HCT116 (cell line): Measurements from ENCODE around the gene TXNDC17. TPM values are rescaled to one million over a fixed set of nuclear protein-coding genes. Genes with fewer than 3 reads are reported as not detected.

Experiments
- ATAC-seq: fragments of 200-7000 bp; cut with Tn5 transposase; 2 replicates; pipeline ENCODE4 v1.9.1; 2020; ENCODE audit warnings: mild to moderate bottlenecking, moderate library complexity
- BruUV-seq: library from RNA; stranded (reverse); fragments of 400-500 nt; replicated peaks from 2 replicates; lab custom pipeline; 2021; lab: Mats Ljungman, UMichigan
- CTCF ChIA-PET: fragments of 300-600 bp; sonication (Branson Sonifier 250); formaldehyde crosslinking; loops from one replicate; lab custom pipeline; 2021; ENCODE audit warnings: antibody characterized with exemption; lab: Charles Lee
- POLR2A ChIA-PET: fragments of 300-600, 350-600 bp; sonication (Branson Sonifier 250); formaldehyde crosslinking; loops from one replicate; lab custom pipeline; 2021; ENCODE audit warnings: antibody characterized with exemption; lab: Charles Lee
- RAD21 ChIA-PET, 2 experiments: fragments of 300-600 bp; sonication (Branson Sonifier 250); formaldehyde crosslinking; loops; one replicate each; lab custom pipeline; 2023; ENCODE audit warnings: low total read pairs in 2 of 2; ENCODE audit not compliant: uncharacterized antibody in 2 of 2, unreplicated experiment in 2 of 2, low non-redundant PET in 1 of 2; lab: Charles Lee
- DNase-seq: peaks from one replicate; pipeline ENCODE4 v3.0.0-alpha.2; 2010; ENCODE audit warnings: low read depth, low spot score
- H2AFZ ChIP-seq: fragments of 200-600 bp; shearing (Covaris generic), sonication (generic); 2 replicates; pipeline ENCODE4 v1.6.1; 2017; ENCODE audit warnings: low read depth, mixed run types, mixed read lengths, antibody characterized with exemption, low read length; ENCODE audit not compliant: poor library complexity, severe bottlenecking
- H3K27ac ChIP-seq: 2 replicates; pipeline ENCODE4 v1.5.1; 2012; ENCODE audit warnings: low read depth, low read length
- H3K27me3 ChIP-seq: fragments of 200-600 bp; sonication (generic); 2 replicates; pipeline ENCODE4 v1.6.1; 2016; ENCODE audit warnings: mixed run types, low read length, mixed read lengths; ENCODE audit not compliant: insufficient read depth
- H3K36me3 ChIP-seq, 2 experiments: fragments of 200-500 bp in 1 of 2; fragments of 200-600 bp in 1 of 2; sonication (Bioruptor generic) in 1 of 2; sonication (generic) in 1 of 2; 2 replicates each; pipeline versions ENCODE4 v1.5.1 to v1.6.1; 2014 to 2016; ENCODE audit warnings: low read length in 2 of 2, inconsistent platforms in 1 of 2, mixed read lengths in 1 of 2, mixed run types in 1 of 2; ENCODE audit not compliant: insufficient read depth in 2 of 2, control insufficient read depth in 1 of 2
- H3K4me1 ChIP-seq, 2 experiments: fragments of 200-600 bp in 1 of 2; sonication (generic) in 1 of 2; 2 replicates each; pipeline versions ENCODE4 v1.5.1 to v1.6.1; 2012 to 2017; ENCODE audit warnings: low read length in 2 of 2, inconsistent platforms in 1 of 2, mild to moderate bottlenecking in 1 of 2, mixed read lengths in 1 of 2, mixed run types in 1 of 2, moderate library complexity in 1 of 2; ENCODE audit not compliant: insufficient read depth in 2 of 2, control insufficient read depth in 1 of 2
- H3K4me2 ChIP-seq: fragments of 200-600 bp; sonication (generic); 2 replicates; pipeline ENCODE4 v1.6.1; 2017; ENCODE audit warnings: mixed run types, low read length, mixed read lengths
- H3K4me3 ChIP-seq, 2 experiments: fragments of 200-600 bp in 1 of 2; sonication (generic) in 1 of 2; replicated peaks in 1 of 2; 2 replicates each; pipeline ENCODE4 v1.5.1; 2011 to 2016; ENCODE audit warnings: low read length in 2 of 2, control low read depth in 1 of 2, low read depth in 1 of 2, mild to moderate bottlenecking in 1 of 2, mixed read lengths in 1 of 2, mixed run types in 1 of 2
- H3K79me2 ChIP-seq: fragments of 200-600 bp; sonication (generic); 2 replicates; pipeline ENCODE4 v1.6.1; 2017; ENCODE audit warnings: mild to moderate bottlenecking, mixed run types, low read length, moderate library complexity, mixed read lengths; ENCODE audit not compliant: insufficient read depth
- H3K9ac ChIP-seq: fragments of 200-600 bp; sonication (generic); 2 replicates; pipeline ENCODE4 v1.6.1; 2016; ENCODE audit warnings: low read length, mixed read lengths
- H3K9me2 ChIP-seq: fragments of 200-600 bp; sonication (generic), shearing (Covaris generic); 2 replicates; pipeline ENCODE4 v1.6.1; 2017; ENCODE audit warnings: mixed run types, mild to moderate bottlenecking, moderate library complexity; ENCODE audit not compliant: insufficient read depth
- H3K9me3 ChIP-seq, 2 experiments: fragments of 200-500 bp in 1 of 2; fragments of 200-600 bp in 1 of 2; sonication (Bioruptor generic) in 1 of 2; sonication (generic) in 1 of 2; 2 replicates each; pipeline ENCODE4 v1.6.1; 2014 to 2017; ENCODE audit warnings: low read length in 2 of 2, mixed read lengths in 2 of 2, inconsistent platforms in 1 of 2, low read depth in 1 of 2, mild to moderate bottlenecking in 1 of 2, mixed run types in 1 of 2, moderate library complexity in 1 of 2; ENCODE audit not compliant: control insufficient read depth in 1 of 2, insufficient read depth in 1 of 2
- H4K20me1 ChIP-seq: fragments of 200-600 bp; sonication (generic), shearing (Covaris generic); 2 replicates; pipeline ENCODE4 v1.6.1; 2017; ENCODE audit warnings: mixed run types, mild to moderate bottlenecking, moderate library complexity; ENCODE audit not compliant: insufficient read depth
- CBX3 ChIP-seq: IDR thresholded peaks from 2 replicates; pipeline ENCODE4 v1.6.1; 2012; ENCODE audit warnings: low read depth
- CEBPB ChIP-seq: IDR thresholded peaks from 2 replicates; pipeline ENCODE4 v1.6.1; 2012; ENCODE audit warnings: low read depth
- ELF1 ChIP-seq: IDR thresholded peaks from 2 replicates; pipeline ENCODE4 v1.6.1; 2012; ENCODE audit warnings: low read depth, borderline replicate concordance
- EZH2phosphoT487 ChIP-seq: fragments of 200-600 bp; IDR thresholded peaks from 2 replicates; pipeline ENCODE4 v1.6.1; 2018; ENCODE audit warnings: antibody characterized with exemption, borderline replicate concordance
- FOSL1 ChIP-seq: IDR thresholded peaks from 2 replicates; pipeline ENCODE4 v1.6.1; 2012; ENCODE audit warnings: low read depth
- POLR2AphosphoS5 ChIP-seq: IDR thresholded peaks from 2 replicates; pipeline ENCODE4 v1.6.1; 2011; ENCODE audit warnings: mild to moderate bottlenecking, low read depth, low read length, moderate library complexity
- RAD21 ChIP-seq: IDR thresholded peaks from 2 replicates; pipeline ENCODE4 v1.6.1; 2012; ENCODE audit warnings: low read depth, mild to moderate bottlenecking
- SIN3A ChIP-seq: IDR thresholded peaks from 2 replicates; pipeline ENCODE4 v1.6.1; 2012; ENCODE audit warnings: low read depth
- SP1 ChIP-seq: IDR thresholded peaks from 2 replicates; pipeline ENCODE4 v1.6.1; 2012; ENCODE audit warnings: low read depth
- SRF ChIP-seq: IDR thresholded peaks from 2 replicates; pipeline ENCODE4 v1.6.1; 2012; ENCODE audit warnings: low read depth
- YY1 ChIP-seq: IDR thresholded peaks from 2 replicates; pipeline ENCODE4 v1.6.1; 2011; ENCODE audit warnings: low read length, low read depth, moderate library complexity, mild to moderate bottlenecking; ENCODE audit not compliant: insufficient replicate concordance; ENCODE audit errors: extremely low read depth
- ZFX ChIP-seq: fragments of 450-650 bp; IDR thresholded peaks from 2 replicates; pipeline ENCODE4 v1.6.1; 2017
- ZNF274 ChIP-seq: fragments of 200-500 bp; sonication (Bioruptor generic); IDR thresholded peaks from 2 replicates; pipeline ENCODE4 v1.6.1; 2014; ENCODE audit warnings: mild to moderate bottlenecking, low read depth, low read length, inconsistent platforms
- intact Hi-C: fragments of 100-400 bp; cut with micrococcal nuclease; formaldehyde crosslinking; loops from 2 replicates; pipeline ENCODE4 v1.10.0; 2022
- total RNA-seq: library from RNA; stranded (reverse); gene quantifications from one replicate; pipeline ENCODE4 v1.2.1, GENCODE V29; 2021; ENCODE audit not compliant: unreplicated experiment

TXNDC17 gene
- total RNA-seq, 1 experiment from 2014 or later: 121 TPM

DNA sequence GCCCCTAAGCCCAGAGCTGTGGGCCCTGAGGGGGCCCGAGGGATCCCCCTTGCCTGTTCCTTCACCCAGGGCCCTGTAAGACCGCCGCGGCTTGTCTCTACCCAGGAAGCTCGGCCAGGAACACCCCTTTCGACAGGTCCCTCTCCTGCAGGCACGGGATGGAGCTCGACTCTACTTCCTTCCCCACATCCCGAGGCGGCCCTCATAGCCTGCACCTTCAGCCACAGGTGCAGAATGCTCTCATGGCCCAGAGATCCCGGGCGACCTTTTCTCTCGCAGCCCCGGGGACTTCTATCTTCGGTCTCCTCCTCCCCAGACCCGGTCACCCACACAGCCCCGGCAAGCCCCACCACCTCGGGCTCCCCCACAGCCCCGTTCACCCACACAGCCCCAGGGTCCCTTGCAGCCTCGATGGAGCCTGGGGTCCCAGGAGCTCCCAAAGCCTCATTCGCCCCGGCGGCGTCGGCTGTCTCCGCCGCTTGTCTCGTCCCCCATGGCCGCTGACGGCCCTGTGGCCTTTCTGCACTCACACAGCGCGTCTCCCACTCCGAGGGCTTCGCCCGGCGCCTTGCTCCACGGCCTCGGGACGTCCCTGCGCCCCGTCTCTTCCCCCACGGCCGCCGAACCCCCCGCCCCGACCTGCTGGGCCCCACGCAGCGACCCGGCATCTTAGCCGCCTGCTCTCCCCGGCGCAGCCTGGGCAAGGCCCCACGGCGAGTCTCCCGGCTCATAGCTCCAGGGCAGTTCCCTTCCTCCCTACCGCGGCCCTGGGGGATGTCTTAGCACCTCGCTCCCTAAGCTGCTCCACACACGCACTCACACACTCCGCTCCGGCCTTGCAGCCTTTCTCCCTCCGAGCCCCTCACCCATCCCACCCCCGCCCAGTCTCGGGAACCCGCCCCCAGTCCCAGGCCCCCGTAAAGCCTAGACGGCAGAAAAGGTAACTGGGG lies 999 bp upstream of the TXNDC17 start:
- DNase-seq: no peak
- no peak for TF ChIP-seq ELF1
- TF ChIP-seq SP1: no peak
- no peak for TF ChIP-seq FOSL1
- TF ChIP-seq CEBPB: no peak
- no peak for TF ChIP-seq CBX3
- TF ChIP-seq ZFX: no peak
- no peak for TF ChIP-seq RAD21
- TF ChIP-seq YY1: no peak
- no peak for TF ChIP-seq POLR2AphosphoS5
- TF ChIP-seq SIN3A: no peak
- TF ChIP-seq SRF: no peak
- TF ChIP-seq EZH2phosphoT487: no peak
- no peak for TF ChIP-seq ZNF274
- TF ChIP-seq, all 23 proteins: peak for 0
- no peaks in the 10 kb centered on the region for H3K9me3 ChIP-seq
- ChIA-PET CTCF (interaction anchor here (1.2 kb wide), 1 partner anchor 271 kb away, joined by 3 read pairs; no protein-coding TSS in a partner anchor), POLR2A (no interaction called here), RAD21 (no interaction called here)
- H3K27ac ChIP-seq: peak overlapping the region; percentile 94
- no peak overlapping the region for H2AFZ ChIP-seq
- no TSS peak for BruUV-seq
- H3K36me3 ChIP-seq: peaks cover 11 to 20% of the 10 kb centered on the region in 2 experiments; a peak in 3 of 4 replicates
- peak overlapping the region; percentile 84 for H3K9ac ChIP-seq
- peaks cover 57% of the 10 kb centered on the region for H3K79me2 ChIP-seq
- no peaks in the 10 kb centered on the region for H3K27me3 ChIP-seq
- intact Hi-C loops: loop anchor here (2.0 to 10.0 kb wide), 2 partner anchors 167 to 1055 kb away; partner anchors contain the start of gene NLRP1
- peaks cover 13 to 29% of the 10 kb centered on the region in 2 experiments; a peak in 3 of 4 replicates for H3K4me1 ChIP-seq
- H3K4me3 ChIP-seq: peak overlapping the region; percentile 79 to 88
- H3K4me2 ChIP-seq: peak overlapping the region; percentile 85
- no peaks in the 10 kb centered on the region for H3K9me2 ChIP-seq
- ATAC-seq: peak; percentile 34
- no peaks in the 10 kb centered on the region for H4K20me1 ChIP-seq
